Measurements from ENCODE around the gene MRPL50. TPM values are rescaled to one million over a fixed set of nuclear protein-coding genes. Genes with fewer than 3 reads are reported as not detected.

Gene MRPL50
- total and polyA plus RNA-seq, 12 donors = 9.0 to 20.6 (median 16.5) TPM

DNA sequence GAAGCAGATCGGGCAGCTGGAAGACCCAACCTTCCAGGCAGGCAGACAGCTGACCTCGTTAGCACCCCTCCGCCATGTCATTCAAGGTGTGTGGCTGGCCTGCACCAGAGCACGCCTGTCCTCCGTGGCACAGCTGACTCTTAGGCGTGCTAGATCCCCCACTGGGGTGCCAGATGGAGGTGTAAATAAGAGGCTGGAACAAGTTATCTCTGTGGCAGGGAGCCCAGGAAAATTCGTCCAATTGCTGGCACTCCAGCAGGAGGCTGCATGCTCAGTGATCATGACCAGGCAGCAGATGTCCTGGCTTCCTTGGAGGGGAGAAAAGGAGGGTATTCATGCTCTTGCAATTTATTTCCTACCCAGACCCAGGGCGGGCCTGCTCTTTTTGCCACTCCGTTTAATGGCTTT, 45.0 kb upstream of the MRPL50 start:
- intact Hi-C loops (cut with DNase I) = loop anchor here in 2 of 10 donors (2.0 to 5.0 kb wide), 2 partner anchors 45 to 46 kb away; partner anchors contain the start of genes MRPL50 (in 2 of the 2) and ZNF189 (in 2 of the 2)
- H3K27ac ChIP-seq = peak overlapping the region in 9 of 10 donors; percentile 8 to 65 (median 46)
- peaks cover 0 to 21% (median 7%) of the 10 kb centered on the region in 9 donors for H3K4me1 ChIP-seq
- no peak overlapping the region for H3K4me3 ChIP-seq
- WGBS, 2 donors = 45 to 49% methylated on average over 9 of the region's 9 CpGs
- H3K9me3 ChIP-seq = no peaks in the 10 kb centered on the region
- peaks cover 0 to 8% (median 0%) of the 10 kb centered on the region in 7 donors for H3K27me3 ChIP-seq
- DNase-seq (peak; percentile 55 to 81), ATAC-seq (peak; percentile 84 to 98 (median 94))
- TF ChIP-seq, protein P1, sequence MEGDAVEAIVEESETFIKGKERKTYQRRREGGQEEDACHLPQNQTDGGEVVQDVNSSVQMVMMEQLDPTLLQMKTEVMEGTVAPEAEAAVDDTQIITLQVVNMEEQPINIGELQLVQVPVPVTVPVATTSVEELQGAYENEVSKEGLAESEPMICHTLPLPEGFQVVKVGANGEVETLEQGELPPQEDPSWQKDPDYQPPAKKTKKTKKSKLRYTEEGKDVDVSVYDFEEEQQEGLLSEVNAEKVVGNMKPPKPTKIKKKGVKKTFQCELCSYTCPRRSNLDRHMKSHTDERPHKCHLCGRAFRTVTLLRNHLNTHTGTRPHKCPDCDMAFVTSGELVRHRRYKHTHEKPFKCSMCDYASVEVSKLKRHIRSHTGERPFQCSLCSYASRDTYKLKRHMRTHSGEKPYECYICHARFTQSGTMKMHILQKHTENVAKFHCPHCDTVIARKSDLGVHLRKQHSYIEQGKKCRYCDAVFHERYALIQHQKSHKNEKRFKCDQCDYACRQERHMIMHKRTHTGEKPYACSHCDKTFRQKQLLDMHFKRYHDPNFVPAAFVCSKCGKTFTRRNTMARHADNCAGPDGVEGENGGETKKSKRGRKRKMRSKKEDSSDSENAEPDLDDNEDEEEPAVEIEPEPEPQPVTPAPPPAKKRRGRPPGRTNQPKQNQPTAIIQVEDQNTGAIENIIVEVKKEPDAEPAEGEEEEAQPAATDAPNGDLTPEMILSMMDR (IDR thresholded peaks at IDR 0.05) = no peak
- H3K36me3 ChIP-seq = no peaks in the 10 kb centered on the region

DNA sequence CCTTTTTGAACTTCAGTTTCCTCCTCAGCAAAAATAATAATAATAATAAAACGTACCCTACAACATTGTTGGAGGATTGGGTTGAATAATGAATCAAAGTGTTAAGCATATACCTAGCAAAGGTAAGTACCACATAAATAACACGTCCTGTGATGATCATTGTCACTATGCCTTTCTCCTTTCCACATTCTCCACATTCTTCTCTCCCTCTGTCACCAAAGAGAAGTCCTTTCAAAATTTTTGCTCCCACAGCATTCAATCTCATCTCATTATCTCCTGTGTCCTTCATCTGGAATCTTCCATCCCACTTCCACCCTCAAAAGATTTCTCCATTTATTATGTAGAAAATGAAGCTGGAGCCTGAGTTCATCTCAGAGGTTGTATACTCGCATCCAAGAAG, 44.3 kb upstream of the MRPL50 start:
- no peak for DNase-seq
- TF ChIP-seq, protein P1 (IDR thresholded peaks at IDR 0.05) = no peak
- intact Hi-C loops (cut with DNase I) = loop anchor here in 2 of 10 donors (2.0 to 5.0 kb wide), 2 partner anchors 44 to 45 kb away; partner anchors contain the start of genes MRPL50 (in 2 of the 2) and ZNF189 (in 2 of the 2)
- H3K4me1 ChIP-seq = peaks cover 0 to 27% (median 5%) of the 10 kb centered on the region in 9 donors
- H3K27ac ChIP-seq = peak overlapping the region in 9 of 10 donors; percentile 5 to 65 (median 42)
- WGBS, 2 donors = 71 to 73% methylated on average over 3 of the region's 3 CpGs
- H3K27me3 ChIP-seq = peaks cover 0 to 2% (median 0%) of the 10 kb centered on the region in 7 donors
- no peak for ATAC-seq
- H3K36me3 ChIP-seq = no peaks in the 10 kb centered on the region
- H3K9me3 ChIP-seq = no peaks in the 10 kb centered on the region
- no peak overlapping the region for H3K4me3 ChIP-seq

DNA sequence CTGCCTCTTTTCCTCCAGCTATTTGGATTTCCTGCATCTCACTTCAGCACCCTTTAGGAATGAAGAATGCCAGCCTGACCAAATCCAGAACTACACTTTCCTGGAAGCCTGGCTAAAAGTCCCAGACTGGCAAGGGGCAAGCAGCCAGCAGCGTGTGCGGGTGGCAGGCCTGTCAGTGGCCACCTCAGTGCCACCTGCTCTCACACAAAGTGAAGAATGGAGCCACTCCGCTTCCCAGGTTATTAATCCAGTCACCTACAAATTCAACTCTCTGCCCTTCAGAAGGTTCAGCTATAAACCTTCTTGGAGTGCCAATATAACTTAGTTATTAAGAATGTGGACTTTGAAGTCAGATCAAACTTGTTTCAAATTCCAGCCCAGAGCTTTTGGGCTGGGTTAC, 43.9 kb upstream of the MRPL50 start:
- Histone ChIP-seq H3K4me1 (peaks cover 0 to 31% (median 5%) of the 10 kb centered on the region in 9 donors), H3K4me3 (no peak overlapping the region), H3K27ac (peak overlapping the region in 8 of 10 donors; percentile 5 to 65 (median 47)), H3K27me3 (no peaks in the 10 kb centered on the region), H3K9me3 (no peaks in the 10 kb centered on the region), H3K36me3 (no peaks in the 10 kb centered on the region)
- DNase-seq = peak; percentile 30 to 45
- WGBS, 2 donors = 49 to 64% methylated on average over 3 of the region's 3 CpGs
- intact Hi-C loops (cut with DNase I) = loop anchor here in 2 of 10 donors (2.0 to 5.0 kb wide), 2 partner anchors 44 to 45 kb away; partner anchors contain the start of genes MRPL50 (in 2 of the 2) and ZNF189 (in 2 of the 2)
- ATAC-seq = peak; percentile 50 to 83 (median 71)
- TF ChIP-seq, protein P1 (IDR thresholded peaks at IDR 0.05) = no peak

DNA sequence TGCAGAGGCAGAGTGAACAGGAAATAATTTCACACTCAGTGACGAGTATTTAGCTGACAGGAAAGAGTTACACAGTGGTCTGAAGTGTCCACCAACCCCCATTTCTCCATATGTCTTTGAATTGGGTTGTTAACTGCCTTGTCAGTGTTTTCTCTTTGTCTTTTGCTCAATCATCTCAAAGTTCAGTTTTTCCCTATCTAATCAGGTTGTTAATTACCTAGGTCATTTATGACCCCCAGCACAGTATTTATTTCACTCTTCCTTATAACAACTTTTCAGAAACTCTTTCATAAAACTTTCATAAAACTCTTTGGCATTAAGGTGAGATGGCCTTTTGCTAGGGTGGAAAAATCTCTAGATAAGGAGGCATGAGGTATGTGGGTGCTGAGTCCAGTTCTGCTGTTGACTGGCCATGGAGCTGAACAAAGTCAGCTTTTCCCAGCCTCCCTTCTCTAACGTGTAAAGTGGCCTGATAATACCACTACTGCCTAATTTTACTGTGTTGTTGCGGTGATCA, 42.4 kb upstream of the MRPL50 start:
- no peak overlapping the region for H3K27ac ChIP-seq
- WGBS, 2 donors = 61 to 62% methylated on average over 3 of the region's 3 CpGs
- no peaks in the 10 kb centered on the region for H3K9me3 ChIP-seq
- DNase-seq (no peak), ATAC-seq (no peak)
- TF ChIP-seq, protein P1 (IDR thresholded peaks at IDR 0.05) = no peak
- H3K36me3 ChIP-seq = no peaks in the 10 kb centered on the region
- H3K4me1 ChIP-seq = peaks cover 0 to 31% (median 5%) of the 10 kb centered on the region in 9 donors
- H3K27me3 ChIP-seq = no peaks in the 10 kb centered on the region
- intact Hi-C loops (cut with DNase I) = loop anchor here in 1 of 10 donors (5.0 kb wide), 1 partner anchor 43 kb away; the partner anchor contains the start of genes MRPL50 and ZNF189
- no peak overlapping the region for H3K4me3 ChIP-seq
